Measurements from ENCODE around the gene PGM2. TPM values are rescaled to one million over a fixed set of nuclear protein-coding genes. Genes with fewer than 3 reads are reported as not detected.

Gene PGM2
- total RNA-seq, 1 donor = 16.4 TPM

DNA sequence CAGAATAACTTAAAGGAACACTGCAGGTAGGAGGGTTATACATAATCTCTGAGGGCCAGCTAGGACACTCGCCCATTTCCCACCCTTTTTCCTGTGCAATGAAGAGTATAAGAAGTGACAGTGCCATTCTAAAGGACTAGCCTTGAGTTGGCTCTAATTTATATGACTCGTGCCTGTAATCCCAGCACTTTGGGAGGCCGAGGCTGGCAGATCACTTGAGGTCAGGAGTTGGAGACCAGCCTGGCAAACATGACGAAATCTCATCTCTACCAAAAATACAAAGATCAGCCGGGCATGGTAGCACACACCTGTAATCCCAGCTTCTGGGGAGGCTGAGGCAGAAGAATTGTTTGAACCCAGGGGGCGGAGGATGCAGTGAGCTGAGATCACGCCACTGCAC lies 68.8 kb downstream of the PGM2 start:
- no peak for DNase-seq (ENCODE audit: low read depth in 2 of 3, low spot score in 2 of 3)

GRCh38 chr4:37896206-37896860 lies 69.8 kb downstream of the PGM2 start:
- no peak for DNase-seq (ENCODE audit: low read depth in 2 of 3, low spot score in 2 of 3)

- no peak for DNase-seq (ENCODE audit: low read depth in 2 of 3, low spot score in 2 of 3)
Observed at GRCh38 chr4:37902212-37902611, 75.7 kb downstream of the PGM2 start.

- no peak for DNase-seq (ENCODE audit: low read depth in 2 of 3, low spot score in 2 of 3)
Observed at GRCh38 chr4:37902738-37903693, 76.5 kb downstream of the PGM2 start.

GRCh38 chr4:37903901-37904300 lies 77.4 kb downstream of the PGM2 start:
- DNase-seq (ENCODE audit: low read depth in 2 of 3, low spot score in 2 of 3) = no peak

- no peak for DNase-seq (ENCODE audit: low read depth in 2 of 3, low spot score in 2 of 3)
Observed at GRCh38 chr4:37904824-37905223, 78.3 kb downstream of the PGM2 start.

GRCh38 chr4:37905533-37906169 lies 79.2 kb downstream of the PGM2 start:
- DNase-seq (ENCODE audit: low read depth in 2 of 3, low spot score in 2 of 3) = no peak

- no peak for DNase-seq (ENCODE audit: low read depth in 2 of 3, low spot score in 2 of 3)
Observed at GRCh38 chr4:37908488-37909331, 82.2 kb downstream of the PGM2 start.

GRCh38 chr4:37909332-37910090 lies 83.0 kb downstream of the PGM2 start:
- no peak for DNase-seq (ENCODE audit: low read depth in 2 of 3, low spot score in 2 of 3)

DNA sequence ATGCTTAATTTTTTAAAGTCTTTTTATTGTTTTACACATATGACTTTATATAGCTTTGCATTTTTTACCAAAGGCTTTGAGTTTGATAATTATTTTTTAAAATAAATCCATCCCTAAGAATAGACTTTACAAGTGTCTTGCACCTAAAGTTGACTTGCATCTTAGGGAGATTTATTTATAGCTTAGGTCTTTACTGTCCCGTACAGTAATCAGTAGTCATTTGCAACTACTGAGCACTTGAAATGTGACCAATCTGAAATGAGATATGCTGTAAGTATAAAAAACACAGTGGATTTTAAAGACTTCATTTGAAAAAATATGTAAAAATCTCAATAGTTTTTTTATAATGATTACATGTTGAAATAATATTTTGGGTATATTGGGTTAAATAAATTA lies 83.6 kb downstream of the PGM2 start:
- DNase-seq (ENCODE audit: low read depth in 2 of 3, low spot score in 2 of 3) = no peak

Other genes with a start within 250 kb of the PGM2 start
- 63.0 TPM for gene RELL1, start 140.3 kb upstream of the PGM2 start, total RNA-seq
- 75.4 TPM for gene TBC1D1, start 64.4 kb downstream of the PGM2 start, total RNA-seq
- gene PTTG2, start 133.7 kb downstream of the PGM2 start, total RNA-seq = not detected